Right kidney (tissue), 1 donor: ENCODE measurements around the gene DNAAF1.
A peak's percentile ranks its signal among the peaks of the same experiment; 100 is the strongest.

Source experiments
- DNase-seq: peaks from one replicate; pipeline ENCODE4 v3.0.0-alpha.2; 2016

Gene DNAAF1

DNA sequence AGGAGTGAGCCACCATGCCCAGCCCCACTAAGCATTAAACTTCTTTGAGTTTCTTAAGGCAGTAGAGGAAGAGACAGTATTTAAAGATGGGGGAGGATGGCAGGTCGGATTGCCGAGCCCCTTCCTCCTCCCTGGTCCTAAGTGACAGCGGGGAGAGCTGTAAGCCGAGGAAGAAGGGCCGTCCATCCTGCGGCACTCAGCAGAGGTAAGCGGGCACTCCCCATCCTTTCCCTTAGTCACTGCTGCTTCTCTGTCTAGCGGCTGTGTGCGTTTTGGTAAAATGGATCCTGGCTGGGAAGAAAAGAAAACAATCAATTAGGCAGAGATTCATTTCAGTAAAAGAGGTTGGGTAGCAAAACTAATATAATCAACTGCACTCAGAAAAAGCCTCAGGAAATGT is 13.9 kb downstream of the DNAAF1 start:
- DNase-seq, result no peak

DNA sequence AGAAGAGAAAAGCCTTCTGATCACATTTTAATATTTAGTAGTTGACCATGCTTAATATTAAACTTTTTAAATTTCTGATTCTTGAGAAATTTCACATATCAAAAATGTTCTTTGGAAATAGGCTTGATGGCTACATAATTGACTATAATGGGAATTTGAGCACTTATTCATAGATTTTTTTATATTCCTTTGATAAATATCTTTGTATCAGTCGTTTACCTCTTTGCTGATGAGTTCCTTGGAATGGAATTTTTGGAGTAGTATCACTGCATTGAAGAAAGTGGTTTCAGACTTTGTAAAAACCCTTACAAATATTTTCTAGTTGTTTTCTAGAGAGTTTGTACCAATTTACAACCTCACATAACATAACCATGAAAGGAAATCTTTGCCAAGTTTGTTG is 14.7 kb downstream of the DNAAF1 start:
- no peak for DNase-seq

- no peak for DNase-seq
Measured at GRCh38 chr16:84161037-84161436, 15.9 kb downstream of the DNAAF1 start.

- no peak for DNase-seq
Measured at GRCh38 chr16:84161801-84162200, 16.7 kb downstream of the DNAAF1 start.

- DNase-seq, result no peak
Measured at GRCh38 chr16:84165746-84166145, 20.6 kb downstream of the DNAAF1 start.

DNA sequence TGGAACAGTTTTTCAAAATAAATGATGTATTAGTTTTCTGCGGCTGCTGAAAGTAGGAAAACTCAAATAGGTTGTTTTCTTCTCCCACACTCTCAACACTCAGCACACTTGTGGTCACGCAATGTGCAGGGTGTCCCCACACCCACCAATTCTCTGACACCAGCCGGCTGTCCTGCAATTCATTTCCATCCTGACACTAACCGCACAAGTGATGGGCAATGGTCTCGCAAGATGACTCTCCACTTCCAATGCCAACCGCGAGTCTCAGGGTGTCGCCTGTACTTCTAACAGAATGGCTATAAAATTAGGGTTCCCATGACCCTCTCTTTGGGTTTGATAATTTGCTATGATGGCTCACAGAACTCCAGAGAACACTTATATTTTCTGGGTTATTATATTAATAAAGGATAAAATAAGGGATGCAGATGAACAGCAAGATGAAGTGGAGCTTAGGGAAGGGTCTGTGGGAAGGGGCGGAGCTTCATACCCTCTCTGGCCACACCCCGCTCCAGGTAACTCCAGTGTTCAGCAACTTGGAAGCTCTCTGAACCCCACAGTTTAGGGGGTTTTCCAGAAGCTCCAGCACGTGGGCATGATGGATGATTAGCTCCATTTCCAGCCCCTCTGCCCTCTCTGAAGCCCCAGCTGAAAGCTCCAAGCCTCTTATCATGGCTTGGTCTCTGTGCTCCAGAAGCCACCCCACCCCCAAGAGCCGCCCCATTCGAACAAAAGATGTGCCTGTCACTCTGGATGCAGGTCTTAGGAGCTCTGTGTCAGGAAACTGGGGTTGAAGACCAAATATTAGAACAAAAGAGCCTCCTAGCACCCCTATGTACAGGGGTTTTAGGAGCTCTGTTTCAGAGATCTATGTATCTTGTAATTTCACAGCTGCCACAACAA is 21.9 kb downstream of the DNAAF1 start:
- no peak for DNase-seq

- DNase-seq, result no peak
Measured at GRCh38 chr16:84169765-84170310, 24.7 kb downstream of the DNAAF1 start.

GRCh38 chr16:84174396-84174795 is 29.3 kb downstream of the DNAAF1 start:
- DNase-seq, result no peak

DNA sequence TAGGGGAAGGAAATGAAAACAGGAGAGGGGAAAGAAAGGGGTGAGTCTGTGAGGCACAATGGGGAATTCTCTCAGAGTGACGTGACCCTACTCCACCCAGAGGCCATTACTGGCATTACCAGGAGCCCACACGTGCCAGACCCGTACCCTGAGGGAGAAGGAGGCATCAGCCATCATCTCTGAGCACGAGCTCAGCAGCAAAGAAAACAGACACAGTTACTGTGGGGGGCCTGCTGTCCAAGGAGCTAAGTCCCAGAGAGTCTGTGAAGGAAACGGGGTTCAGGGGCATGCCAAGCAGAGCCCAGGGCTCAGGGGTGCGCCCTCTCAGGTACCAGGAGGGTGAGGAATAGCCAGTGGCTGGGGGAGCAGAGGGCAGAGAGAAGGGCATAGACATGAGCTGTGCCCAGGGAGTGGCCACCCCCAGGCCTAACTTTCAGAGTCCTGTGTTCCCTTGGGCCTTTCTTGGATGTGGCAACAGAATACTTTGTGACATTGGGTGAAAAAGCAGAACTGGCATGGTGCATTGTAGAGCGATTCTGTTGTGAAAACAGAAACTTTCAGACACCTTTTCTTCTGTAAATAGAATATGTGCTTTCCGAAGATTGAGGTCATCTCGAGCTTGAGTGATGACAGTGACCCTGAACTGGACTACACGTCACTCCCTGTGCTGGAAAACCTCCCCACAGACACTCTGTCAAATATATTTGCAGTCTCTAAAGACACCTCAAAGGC is 30.4 kb downstream of the DNAAF1 start:
- peak; percentile 38 for DNase-seq

DNA sequence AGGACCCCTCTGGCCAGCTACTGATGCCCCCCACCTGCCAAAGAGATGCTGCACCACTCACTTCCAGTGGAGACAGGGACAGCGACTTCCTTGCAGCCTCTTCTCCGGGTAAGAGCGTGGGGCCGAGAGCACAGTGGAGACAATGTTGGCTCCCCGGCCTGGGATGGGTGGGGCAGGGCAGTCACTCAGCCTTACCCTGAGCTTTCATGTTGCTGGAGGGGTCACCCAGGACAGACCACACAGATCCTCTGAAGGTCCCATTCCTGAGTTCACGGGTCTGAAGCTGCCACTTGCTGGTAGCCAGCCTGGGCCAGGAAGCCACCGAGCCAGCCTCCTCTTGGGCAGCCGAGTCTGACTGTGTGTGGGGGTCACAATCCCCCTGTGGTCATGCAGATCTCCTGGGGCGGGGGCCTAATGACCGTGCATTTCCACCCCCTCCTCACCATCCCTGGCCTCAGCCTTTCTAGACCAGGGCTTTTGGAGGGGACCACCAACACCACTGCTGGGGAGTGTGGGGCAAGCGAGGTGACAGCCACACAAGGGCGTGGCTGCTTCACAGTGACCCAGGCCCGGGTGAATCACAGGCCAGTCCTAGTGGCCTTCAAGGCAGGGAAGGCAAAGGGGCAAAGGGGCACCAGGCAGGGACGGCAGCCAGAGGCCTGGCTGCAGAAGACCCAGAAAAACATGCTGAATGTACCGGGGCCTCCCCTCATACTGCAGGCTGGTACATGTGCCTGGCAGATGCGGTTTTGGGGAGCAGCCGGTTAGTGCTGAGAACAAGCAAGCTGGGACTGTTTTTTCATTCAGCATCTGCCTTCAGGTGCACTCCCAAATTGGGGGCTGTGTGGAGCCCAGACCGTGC is 31.3 kb downstream of the DNAAF1 start:
- peak; percentile 33 for DNase-seq

- DNase-seq, result no peak
Measured at GRCh38 chr16:84177741-84178073, 32.6 kb downstream of the DNAAF1 start.

- no peak for DNase-seq
Measured at GRCh38 chr16:84178146-84178765, 33.1 kb downstream of the DNAAF1 start.

GRCh38 chr16:84178892-84179611 is 33.9 kb downstream of the DNAAF1 start:
- DNase-seq, result no peak

DNA sequence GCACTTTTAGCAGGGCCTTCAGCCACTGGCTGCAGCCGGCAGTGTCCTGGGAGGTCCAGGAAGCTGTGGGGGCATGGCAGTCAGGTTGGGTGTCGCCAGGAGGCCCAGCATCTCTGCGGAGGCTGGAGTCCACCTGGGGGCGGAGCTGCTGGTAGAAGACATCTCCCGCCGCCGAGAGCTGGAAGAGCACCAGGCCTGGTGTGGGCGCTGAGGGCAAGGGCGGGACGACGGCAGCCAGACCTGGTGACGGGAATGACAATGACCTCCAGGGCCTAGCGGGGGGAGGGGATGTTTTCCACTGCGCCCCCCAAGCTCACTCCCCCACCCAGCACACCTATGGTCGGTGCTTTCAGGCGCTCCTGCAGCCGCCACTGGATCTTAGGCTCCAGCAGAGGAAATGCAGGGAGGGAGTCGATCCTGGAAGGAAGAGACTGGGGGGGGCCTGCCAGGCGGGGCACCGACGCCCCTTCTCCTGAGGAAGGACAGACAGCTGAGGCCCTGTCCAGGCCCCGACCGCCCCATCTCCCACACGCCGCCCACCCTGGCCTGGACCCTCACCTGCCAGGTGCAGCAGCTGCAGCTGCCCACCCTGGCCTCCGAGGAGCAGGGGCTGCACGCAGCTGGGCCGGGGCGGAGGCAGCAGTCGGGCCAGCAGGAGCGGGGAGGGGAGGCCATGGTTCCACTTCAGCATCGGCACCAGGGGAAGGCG is 34.7 kb downstream of the DNAAF1 start:
- no peak for DNase-seq

DNA sequence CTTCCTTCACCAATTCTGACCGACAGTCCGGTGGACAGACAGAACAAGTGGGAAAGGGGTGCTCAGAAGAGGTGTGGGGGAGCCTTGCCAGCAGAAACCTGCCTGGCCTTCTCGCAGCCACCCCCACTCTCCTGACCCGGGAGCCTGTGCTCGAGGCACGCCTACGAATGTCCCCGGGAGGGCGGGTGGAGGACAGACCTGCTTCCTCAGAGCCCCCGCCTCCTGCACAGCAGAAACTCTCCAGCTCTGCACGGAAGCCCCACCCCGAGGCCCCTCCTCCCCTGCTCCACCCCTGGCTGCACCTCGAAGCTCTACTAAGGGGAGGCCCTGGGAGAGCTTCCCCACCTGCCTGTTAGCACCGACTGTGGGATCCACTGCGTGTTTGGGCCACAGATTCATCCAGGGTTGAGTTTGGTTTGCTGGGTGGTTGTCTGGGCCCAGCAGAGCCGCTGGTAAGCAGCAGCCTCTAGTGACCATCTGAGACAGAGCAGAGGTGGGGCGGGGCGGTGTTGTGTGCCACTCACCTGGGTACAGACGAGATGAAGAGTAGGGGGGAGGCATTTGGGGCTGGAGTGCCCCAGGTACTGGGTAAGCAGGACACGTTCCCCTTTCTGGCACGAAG is 35.5 kb downstream of the DNAAF1 start:
- DNase-seq, result no peak

GRCh38 chr16:84181144-84181915 is 36.2 kb downstream of the DNAAF1 start:
- DNase-seq, result no peak

- no peak for DNase-seq
Measured at GRCh38 chr16:84182104-84182503, 37.0 kb downstream of the DNAAF1 start.

- DNase-seq, result no peak
Measured at GRCh38 chr16:84182680-84183571, 37.8 kb downstream of the DNAAF1 start.

DNA sequence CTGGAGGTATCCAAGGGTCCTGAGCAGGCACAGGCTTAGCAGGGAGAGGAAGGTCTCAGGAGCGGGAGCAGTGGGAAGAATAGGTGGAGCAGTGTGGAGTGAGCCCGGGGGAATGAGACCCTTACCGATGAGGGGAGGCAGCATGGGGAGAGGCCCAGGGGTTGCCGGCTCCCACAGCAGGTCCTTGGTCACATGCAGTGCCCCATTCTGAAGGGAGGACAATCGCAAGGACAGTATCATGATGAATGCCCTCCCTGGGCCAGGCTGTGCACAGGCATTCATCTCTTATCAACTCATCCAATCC is 38.4 kb downstream of the DNAAF1 start:
- no peak for DNase-seq
